ENCODE results near the gene RCC2. TPM values are rescaled to one million over a fixed set of nuclear protein-coding genes. Genes with fewer than 3 reads are reported as not detected.

The RCC2 gene
- total RNA-seq, 2 donors from 2014 or later = 69.3 to 121 TPM

GRCh38 chr1:17372955-17373354 is 66.5 kb downstream of the RCC2 start:
- H3K9ac ChIP-seq (ENCODE audit: low read depth in 2 of 2, low read length in 2 of 2) = no peak overlapping the region
- no peak for DNase-seq
- no peaks in the 10 kb centered on the region for H3K9me3 ChIP-seq
- intact Hi-C loops (cut with DNase I) = no loop called here
- H3K27me3 ChIP-seq = no peaks in the 10 kb centered on the region
- H3K4me1 ChIP-seq = no peaks in the 10 kb centered on the region
- H3K36me3 ChIP-seq = no peaks in the 10 kb centered on the region
- TF ChIP-seq CTCF (IDR thresholded peaks at IDR 0.05) = no peak
- no peak overlapping the region for H3K4me3 ChIP-seq
- no peak overlapping the region for H3K27ac ChIP-seq

DNA sequence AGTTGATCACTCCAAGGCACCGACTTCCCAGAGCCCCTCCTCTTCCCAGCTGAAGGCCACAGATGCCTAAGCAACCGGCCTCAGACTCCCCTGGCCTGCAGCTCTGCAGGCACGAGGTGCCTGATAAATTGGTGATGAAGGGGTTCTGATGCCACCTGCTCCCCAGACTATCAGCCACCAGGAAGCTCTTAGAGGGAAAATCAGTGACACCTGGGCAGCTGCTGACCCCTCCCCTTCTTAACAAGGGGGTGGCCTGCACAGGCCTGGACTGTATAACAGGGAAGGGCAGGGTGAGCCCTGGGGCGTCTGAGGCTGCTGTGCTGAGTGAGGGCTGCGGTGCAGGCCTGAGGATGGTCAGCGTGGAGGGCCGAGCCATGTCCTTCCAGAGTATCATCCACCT is 67.6 kb downstream of the RCC2 start, which contains the start of gene PADI6:
Gene PADI6, plus strand, starts transcription at position 301 of the 400 bp plus-strand sequence. Its CDS starts 50 bp downstream, at position 351.
- H3K9ac ChIP-seq (ENCODE audit: low read depth in 2 of 2, low read length in 2 of 2) = no peak within 1 kb of the TSS
- TF ChIP-seq CTCF (IDR thresholded peaks at IDR 0.05) = no peak
- H3K27me3 ChIP-seq = no peaks in the 10 kb centered on the region
- no peak within 1 kb of the TSS for H3K27ac ChIP-seq
- no peak within 1 kb of the TSS for H3K4me3 ChIP-seq
- DNase-seq = no peak
- no peaks in the 10 kb centered on the region for H3K4me1 ChIP-seq
- intact Hi-C loops (cut with DNase I) = no loop called here
- no peaks in the 10 kb centered on the region for H3K36me3 ChIP-seq
- H3K9me3 ChIP-seq = no peaks in the 10 kb centered on the region

DNA sequence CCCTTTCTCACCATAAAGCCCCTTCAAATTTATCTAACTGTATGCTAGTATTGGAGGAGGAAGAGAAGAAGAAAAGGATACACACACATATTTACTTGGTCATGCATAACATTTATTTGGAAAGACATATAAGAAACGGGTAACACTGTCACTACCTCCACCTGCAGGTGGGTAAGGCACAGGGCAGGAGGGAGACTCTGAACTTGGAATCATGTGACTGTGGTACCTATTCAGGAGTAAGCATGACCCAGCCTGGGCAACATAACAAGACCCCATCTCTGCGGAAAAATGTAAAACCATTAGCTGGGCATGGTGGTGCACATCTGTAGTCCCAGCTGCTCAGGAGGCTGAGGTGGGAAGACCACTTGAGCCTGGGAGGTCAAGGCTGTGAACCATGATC is 68.9 kb downstream of the RCC2 start:
- no peaks in the 10 kb centered on the region for H3K36me3 ChIP-seq
- no peak for DNase-seq
- H3K27me3 ChIP-seq = no peaks in the 10 kb centered on the region
- no peak overlapping the region for H3K4me3 ChIP-seq
- H3K27ac ChIP-seq = no peak overlapping the region
- TF ChIP-seq CTCF (IDR thresholded peaks at IDR 0.05) = no peak
- no peak overlapping the region for H3K9ac ChIP-seq (ENCODE audit: low read depth in 2 of 2, low read length in 2 of 2)
- intact Hi-C loops (cut with DNase I) = no loop called here
- no peaks in the 10 kb centered on the region for H3K9me3 ChIP-seq
- no peaks in the 10 kb centered on the region for H3K4me1 ChIP-seq

GRCh38 chr1:17369466-17369865 is 70.0 kb downstream of the RCC2 start:
- H3K36me3 ChIP-seq = no peaks in the 10 kb centered on the region
- H3K27me3 ChIP-seq = no peaks in the 10 kb centered on the region
- intact Hi-C loops (cut with DNase I) = no loop called here
- DNase-seq = no peak
- no peak overlapping the region for H3K9ac ChIP-seq (ENCODE audit: low read depth in 2 of 2, low read length in 2 of 2)
- TF ChIP-seq CTCF (IDR thresholded peaks at IDR 0.05) = no peak
- H3K4me3 ChIP-seq = no peak overlapping the region
- H3K27ac ChIP-seq = no peak overlapping the region
- H3K9me3 ChIP-seq = no peaks in the 10 kb centered on the region
- H3K4me1 ChIP-seq = no peaks in the 10 kb centered on the region

DNA sequence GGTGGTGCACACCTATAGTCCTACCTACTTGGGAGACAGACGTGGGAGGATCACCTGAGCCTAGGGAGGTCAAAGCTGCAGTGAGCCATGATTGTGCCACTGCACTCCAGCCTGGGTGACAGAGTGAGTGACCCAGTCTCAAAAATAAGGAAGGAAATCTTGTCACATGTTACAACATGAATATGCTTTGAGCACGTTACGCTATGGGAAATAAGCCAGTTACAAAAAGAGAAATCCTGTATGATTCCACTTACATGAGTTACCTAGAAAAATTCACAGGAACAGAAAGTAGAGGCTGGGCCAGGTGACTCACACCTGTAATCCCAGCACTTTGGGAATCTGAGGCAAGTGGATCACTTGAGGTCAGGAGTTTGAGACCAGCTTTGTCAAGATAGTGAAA is 74.2 kb downstream of the RCC2 start:
- Histone ChIP-seq H3K9ac (ENCODE audit: low read depth in 2 of 2, low read length in 2 of 2) (no peak overlapping the region), H3K27ac (no peak overlapping the region), H3K36me3 (no peaks in the 10 kb centered on the region), H3K27me3 (no peaks in the 10 kb centered on the region), H3K9me3 (no peaks in the 10 kb centered on the region), H3K4me1 (no peaks in the 10 kb centered on the region), H3K4me3 (no peak overlapping the region)
- DNase-seq = no peak
- intact Hi-C loops (cut with DNase I) = no loop called here
- TF ChIP-seq CTCF (IDR thresholded peaks at IDR 0.05) = no peak

- intact Hi-C loops (cut with DNase I) = no loop called here
- Histone ChIP-seq H3K4me1 (no peaks in the 10 kb centered on the region), H3K27me3 (no peaks in the 10 kb centered on the region), H3K27ac (no peak overlapping the region), H3K9me3 (no peaks in the 10 kb centered on the region), H3K9ac (ENCODE audit: low read depth in 2 of 2, low read length in 2 of 2) (no peak overlapping the region), H3K4me3 (no peak overlapping the region), H3K36me3 (no peaks in the 10 kb centered on the region)
- TF ChIP-seq CTCF (IDR thresholded peaks at IDR 0.05) = no peak
- DNase-seq = no peak
These were observed 75.7 kb downstream of the RCC2 start for GRCh38 chr1:17363771-17364170.
